Ishikawa (cell line): ENCODE data around the gene PPM1F.

Experiments
- CREB1 ChIP-seq: IDR thresholded peaks from 2 replicates; pipeline ENCODE4 v1.6.1; 2012; ENCODE audit warnings: low read depth
- EP300 ChIP-seq: IDR thresholded peaks from 2 replicates; pipeline ENCODE4 v1.6.1; 2012; ENCODE audit warnings: borderline replicate concordance
- MAX ChIP-seq: IDR thresholded peaks from 2 replicates; pipeline ENCODE4 v1.6.1; 2012
- NFIC ChIP-seq: IDR thresholded peaks from 2 replicates; pipeline ENCODE4 v1.6.1; 2012
- RAD21 ChIP-seq: IDR thresholded peaks from 2 replicates; pipeline ENCODE4 v1.6.1; 2012; ENCODE audit warnings: low read depth
- REST ChIP-seq: IDR thresholded peaks from 2 replicates; pipeline ENCODE4 v1.6.1; 2012; ENCODE audit warnings: low read depth, mild to moderate bottlenecking
- TAF1 ChIP-seq: IDR thresholded peaks from 2 replicates; pipeline ENCODE4 v1.6.1; 2012; ENCODE audit warnings: low read depth, mild to moderate bottlenecking
- TCF12 ChIP-seq: IDR thresholded peaks from 2 replicates; pipeline ENCODE4 v1.6.1; 2012; ENCODE audit warnings: low read depth
- TEAD4 ChIP-seq: IDR thresholded peaks from 2 replicates; pipeline ENCODE4 v1.6.1; 2012
- YY1 ChIP-seq: IDR thresholded peaks from 2 replicates; pipeline ENCODE4 v1.6.1; 2012; ENCODE audit warnings: low read depth
- TF ChIP-seq, protein P1 (sequence below): IDR thresholded peaks from 2 replicates; pipeline ENCODE4 v1.6.1; 2012

- no peak for TF ChIP-seq MAX
- TF ChIP-seq YY1 = no peak
- no peak for TF ChIP-seq CREB1
- TF ChIP-seq EP300 = no peak
- no peak for TF ChIP-seq REST
- TF ChIP-seq TAF1 = no peak
- TF ChIP-seq TCF12 = no peak
- no peak for TF ChIP-seq NFIC
- TF ChIP-seq TEAD4 = no peak
- TF ChIP-seq RAD21 = no peak
- TF ChIP-seq, protein P1, sequence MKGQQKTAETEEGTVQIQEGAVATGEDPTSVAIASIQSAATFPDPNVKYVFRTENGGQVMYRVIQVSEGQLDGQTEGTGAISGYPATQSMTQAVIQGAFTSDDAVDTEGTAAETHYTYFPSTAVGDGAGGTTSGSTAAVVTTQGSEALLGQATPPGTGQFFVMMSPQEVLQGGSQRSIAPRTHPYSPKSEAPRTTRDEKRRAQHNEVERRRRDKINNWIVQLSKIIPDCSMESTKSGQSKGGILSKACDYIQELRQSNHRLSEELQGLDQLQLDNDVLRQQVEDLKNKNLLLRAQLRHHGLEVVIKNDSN = no peak
These were observed 42.3 kb upstream of the PPM1F start for GRCh38 chr22:21994881-21995444.
